ENCODE results near the gene DUOX1. TPM values are rescaled to one million over a fixed set of nuclear protein-coding genes. Genes with fewer than 3 reads are reported as not detected.
"Not testable (repeated sequence)": the region's sequence is repeated elsewhere in the genome, so short reads cannot be mapped to it uniquely, and the experiment has no call there.

DUOX1 gene
- total and polyA plus RNA-seq, 2 donors: 7.1 to 10.3 TPM

DNA sequence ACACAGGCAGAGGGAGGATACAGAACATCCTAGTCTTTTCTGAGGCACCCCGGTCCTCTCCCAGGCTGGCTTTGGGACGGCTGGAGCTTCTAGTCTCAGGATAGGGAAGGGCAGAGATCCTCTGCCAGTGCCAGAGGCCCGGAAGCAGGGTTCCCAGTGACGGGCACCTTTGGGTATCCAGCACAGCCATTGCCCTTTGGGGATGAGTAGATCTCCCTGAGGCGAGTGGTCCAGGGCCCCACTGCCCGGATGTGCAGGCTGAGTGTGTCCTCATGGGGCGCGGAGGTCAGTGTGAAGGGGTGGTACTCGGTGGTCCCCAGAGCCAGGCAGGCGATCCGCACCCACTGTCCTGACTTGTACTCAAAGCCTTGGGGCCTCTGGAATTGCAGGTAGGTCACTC is 34.1 kb upstream of the DUOX1 start:
- no peak overlapping the region for H3K4me3 ChIP-seq (ENCODE audit: low read depth, low read length)
- WGBS: 95% methylated on average over 11 of the region's 11 CpGs
- no peak overlapping the region for H3K27ac ChIP-seq (ENCODE audit: low read depth)
- no peak for DNase-seq (ENCODE audit: extremely low spot score)
- H3K4me1 ChIP-seq (ENCODE audit: insufficient read depth): no peaks in the 10 kb centered on the region
- H3K36me3 ChIP-seq (ENCODE audit: insufficient read depth): no peaks in the 10 kb centered on the region

DNA sequence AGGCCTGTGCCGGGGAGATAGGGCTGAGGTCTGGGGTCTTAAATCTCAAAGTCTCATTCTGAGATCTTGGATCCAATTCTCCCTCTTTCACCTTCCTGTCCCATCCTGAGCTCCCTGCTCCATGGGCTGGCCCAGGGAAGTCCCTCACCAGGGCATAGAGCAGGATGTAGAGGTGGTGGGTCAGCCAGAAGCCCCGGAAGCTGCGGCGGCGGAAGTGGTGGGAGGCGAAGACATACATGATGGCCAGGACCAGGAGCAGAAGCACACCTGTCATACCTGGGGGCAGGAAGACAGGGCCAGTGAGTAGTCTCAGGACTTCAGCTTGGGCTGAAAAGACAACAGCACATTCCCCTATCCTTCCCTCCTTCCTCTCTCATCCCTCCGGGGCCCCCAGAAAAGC is 32.3 kb upstream of the DUOX1 start:
- DNase-seq (ENCODE audit: extremely low spot score): no peak
- WGBS: 92% methylated on average over 7 of the region's 7 CpGs
- Histone ChIP-seq H3K4me1 (ENCODE audit: insufficient read depth) (no peaks in the 10 kb centered on the region), H3K27ac (ENCODE audit: low read depth) (no peak overlapping the region), H3K4me3 (ENCODE audit: low read depth, low read length) (no peak overlapping the region), H3K36me3 (ENCODE audit: insufficient read depth) (no peaks in the 10 kb centered on the region)

DNA sequence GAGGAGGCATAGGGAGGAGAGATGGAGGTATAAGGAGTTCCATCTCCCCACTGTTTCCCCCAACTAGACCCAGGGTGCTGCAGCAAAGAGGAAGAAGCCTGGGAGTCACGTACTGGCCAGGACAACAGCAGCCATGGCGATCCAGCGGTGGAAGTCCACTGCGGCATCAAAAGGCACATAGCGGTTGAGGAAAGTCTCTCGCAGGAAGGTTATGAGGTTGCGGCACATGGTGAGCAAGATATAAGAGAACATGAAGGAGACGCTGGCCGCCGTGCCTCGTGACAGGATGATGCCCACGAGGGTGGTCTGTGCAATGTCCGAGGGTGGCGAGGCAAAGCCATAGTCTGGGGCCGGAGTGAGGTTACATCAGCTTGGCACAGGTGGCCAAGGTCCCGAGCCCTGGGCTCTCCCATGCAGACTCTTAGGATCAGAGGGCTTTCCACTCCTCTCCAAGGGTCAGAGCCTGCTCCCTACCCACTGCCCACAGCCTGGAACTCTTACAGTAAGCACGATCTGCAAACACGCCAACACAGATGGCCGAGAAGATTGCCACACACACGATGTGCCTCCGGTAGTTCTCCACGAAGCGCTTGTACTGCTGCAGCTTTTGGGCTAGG is 30.1 kb upstream of the DUOX1 start:
- no peak overlapping the region for H3K4me3 ChIP-seq (ENCODE audit: low read depth, low read length)
- no peaks in the 10 kb centered on the region for H3K4me1 ChIP-seq (ENCODE audit: insufficient read depth)
- no peaks in the 10 kb centered on the region for H3K36me3 ChIP-seq (ENCODE audit: insufficient read depth)
- H3K27ac ChIP-seq (ENCODE audit: low read depth): no peak overlapping the region
- DNase-seq (ENCODE audit: extremely low spot score): no peak
- 87% methylated on average over 23 of the region's 23 CpGs for WGBS

DNA sequence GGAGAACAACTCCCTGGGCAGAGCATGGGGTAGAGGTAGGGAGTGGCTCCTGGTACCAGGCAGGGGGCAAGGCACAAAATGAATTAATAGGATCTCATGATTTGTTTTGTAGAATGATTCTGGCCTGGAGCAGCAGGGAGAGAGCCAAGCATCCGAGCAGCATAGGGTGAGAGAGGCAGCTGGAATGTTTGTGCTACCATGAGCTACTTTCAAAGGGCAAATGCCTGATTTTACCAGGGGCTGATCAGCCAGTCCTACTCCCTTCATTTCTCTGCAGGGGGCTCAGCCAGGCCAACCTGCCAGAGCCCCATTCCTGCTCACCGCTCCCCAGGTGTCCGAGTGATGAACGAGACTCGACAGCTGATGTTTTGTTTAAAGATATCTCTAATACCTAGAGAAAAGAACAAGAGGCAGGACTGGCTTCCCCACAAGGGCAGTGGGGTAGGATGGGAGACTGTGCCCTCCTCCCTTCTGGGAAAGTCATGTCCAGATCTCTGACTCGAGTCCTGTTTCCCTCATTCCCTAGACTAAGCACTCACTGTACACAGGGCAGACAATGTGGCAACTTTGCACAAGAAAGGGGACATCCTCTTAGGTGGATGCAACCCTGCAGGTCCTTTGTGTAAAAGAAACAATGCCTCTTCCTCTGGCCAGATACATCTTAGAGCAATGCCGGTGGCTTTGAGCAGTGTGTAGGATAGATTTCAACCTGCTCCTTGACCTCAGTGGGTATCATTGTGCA is 28.7 kb upstream of the DUOX1 start:
- Histone ChIP-seq H3K4me1 (ENCODE audit: insufficient read depth) (no peaks in the 10 kb centered on the region), H3K4me3 (ENCODE audit: low read depth, low read length) (no peak overlapping the region), H3K27ac (ENCODE audit: low read depth) (no peak overlapping the region), H3K36me3 (ENCODE audit: insufficient read depth) (no peaks in the 10 kb centered on the region)
- 51% methylated on average over 7 of the region's 7 CpGs for WGBS
- no peak for DNase-seq (ENCODE audit: extremely low spot score)

DNA sequence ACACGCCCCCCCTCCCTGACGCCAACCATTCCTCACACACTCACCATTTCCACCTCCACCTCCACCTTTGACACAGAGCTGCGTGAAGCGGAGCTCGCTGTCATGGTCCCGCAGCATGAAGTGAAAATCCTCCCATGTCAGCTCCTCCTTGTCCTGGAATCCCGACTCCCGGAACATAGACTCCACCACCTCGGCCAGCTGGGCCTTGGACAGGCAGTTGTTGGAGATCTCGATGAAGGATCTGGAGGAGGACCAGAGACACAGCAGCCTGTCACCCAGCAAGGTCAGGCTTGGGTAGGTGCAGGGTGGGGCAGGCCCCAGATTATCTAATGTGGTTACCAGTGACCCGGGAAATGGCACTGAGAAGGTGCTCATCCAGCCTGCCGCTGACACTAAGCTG is 28.0 kb upstream of the DUOX1 start:
- no peak for DNase-seq (ENCODE audit: extremely low spot score)
- no peak overlapping the region for H3K27ac ChIP-seq (ENCODE audit: low read depth)
- WGBS: 90% methylated on average over 12 of the region's 12 CpGs
- H3K4me3 ChIP-seq (ENCODE audit: low read depth, low read length): no peak overlapping the region
- no peaks in the 10 kb centered on the region for H3K36me3 ChIP-seq (ENCODE audit: insufficient read depth)
- no peaks in the 10 kb centered on the region for H3K4me1 ChIP-seq (ENCODE audit: insufficient read depth)

DNA sequence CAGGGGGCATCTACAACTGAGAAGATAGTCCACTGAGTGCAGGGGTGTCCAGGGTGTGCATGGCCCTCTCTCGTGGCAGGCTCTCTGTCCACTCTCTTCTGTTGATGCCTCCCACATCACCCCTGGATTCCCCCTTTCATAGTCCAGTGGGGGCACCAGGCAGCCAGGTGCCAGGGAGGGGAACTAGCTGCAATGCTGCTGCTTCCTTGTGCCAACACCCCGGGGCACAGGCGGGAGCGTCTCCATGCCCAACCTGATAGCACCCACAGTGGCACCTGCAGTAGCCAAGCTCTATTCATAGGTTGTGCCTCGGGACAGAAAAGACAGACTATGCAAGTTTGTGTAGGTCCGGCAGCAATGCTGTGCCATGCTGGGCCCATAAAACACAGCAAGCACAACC is 27.6 kb upstream of the DUOX1 start:
- no peaks in the 10 kb centered on the region for H3K36me3 ChIP-seq (ENCODE audit: insufficient read depth)
- no peak overlapping the region for H3K4me3 ChIP-seq (ENCODE audit: low read depth, low read length)
- WGBS: 92% methylated on average over 6 of the region's 6 CpGs
- H3K27ac ChIP-seq (ENCODE audit: low read depth): no peak overlapping the region
- no peak for DNase-seq (ENCODE audit: extremely low spot score)
- no peaks in the 10 kb centered on the region for H3K4me1 ChIP-seq (ENCODE audit: insufficient read depth)

DNA sequence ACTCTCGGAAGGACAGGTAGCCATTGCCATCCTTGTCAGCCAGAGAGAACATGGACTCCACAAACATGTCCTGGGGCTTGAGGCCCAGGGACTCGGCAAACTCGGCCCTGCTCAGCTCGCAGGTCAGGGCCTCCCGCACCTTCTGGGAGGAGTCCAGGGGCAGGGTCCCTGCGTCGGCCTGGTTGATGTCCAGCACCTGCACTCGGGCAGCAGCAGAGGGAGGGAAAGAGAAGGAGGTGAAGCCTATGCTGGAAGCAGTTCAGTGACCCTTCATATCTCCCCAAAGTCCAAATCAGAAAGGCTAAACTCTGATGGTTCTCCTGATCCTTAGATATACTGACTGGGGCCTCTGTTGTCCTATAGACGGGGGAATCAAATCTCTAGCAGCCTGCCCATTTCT is 25.6 kb upstream of the DUOX1 start:
- H3K4me3 ChIP-seq (ENCODE audit: low read depth, low read length); H3K4me1 ChIP-seq (ENCODE audit: insufficient read depth); H3K36me3 ChIP-seq (ENCODE audit: insufficient read depth); H3K27ac ChIP-seq (ENCODE audit: low read depth); DNase-seq (ENCODE audit: extremely low spot score): not testable (repeated sequence)
- WGBS: 91% methylated on average over 9 of the region's 9 CpGs

DNA sequence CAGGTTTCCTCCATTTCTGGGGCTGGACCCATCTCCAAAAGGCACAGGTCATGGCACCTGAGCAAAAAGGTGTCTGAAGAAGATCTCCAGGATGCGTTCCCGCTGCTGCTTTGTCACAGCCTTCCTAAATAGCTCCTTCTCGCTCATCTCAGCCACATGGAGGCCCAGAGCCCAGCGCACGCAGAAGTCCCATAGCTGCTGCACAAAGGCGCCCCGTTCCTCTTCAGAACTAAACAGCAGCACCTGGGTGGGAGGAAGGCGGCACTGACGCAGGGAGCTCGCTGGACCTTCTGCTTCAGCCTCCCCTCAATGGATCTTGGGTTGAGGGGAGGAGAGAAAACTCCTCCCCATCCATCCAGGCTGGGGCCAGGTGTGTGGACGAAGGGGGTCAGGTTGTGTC is 24.2 kb upstream of the DUOX1 start:
- no peak for DNase-seq (ENCODE audit: extremely low spot score)
- H3K36me3 ChIP-seq (ENCODE audit: insufficient read depth): no peaks in the 10 kb centered on the region
- H3K27ac ChIP-seq (ENCODE audit: low read depth): no peak overlapping the region
- H3K4me3 ChIP-seq (ENCODE audit: low read depth, low read length): no peak overlapping the region
- 93% methylated on average over 11 of the region's 11 CpGs for WGBS
- H3K4me1 ChIP-seq (ENCODE audit: insufficient read depth): no peaks in the 10 kb centered on the region

DNA sequence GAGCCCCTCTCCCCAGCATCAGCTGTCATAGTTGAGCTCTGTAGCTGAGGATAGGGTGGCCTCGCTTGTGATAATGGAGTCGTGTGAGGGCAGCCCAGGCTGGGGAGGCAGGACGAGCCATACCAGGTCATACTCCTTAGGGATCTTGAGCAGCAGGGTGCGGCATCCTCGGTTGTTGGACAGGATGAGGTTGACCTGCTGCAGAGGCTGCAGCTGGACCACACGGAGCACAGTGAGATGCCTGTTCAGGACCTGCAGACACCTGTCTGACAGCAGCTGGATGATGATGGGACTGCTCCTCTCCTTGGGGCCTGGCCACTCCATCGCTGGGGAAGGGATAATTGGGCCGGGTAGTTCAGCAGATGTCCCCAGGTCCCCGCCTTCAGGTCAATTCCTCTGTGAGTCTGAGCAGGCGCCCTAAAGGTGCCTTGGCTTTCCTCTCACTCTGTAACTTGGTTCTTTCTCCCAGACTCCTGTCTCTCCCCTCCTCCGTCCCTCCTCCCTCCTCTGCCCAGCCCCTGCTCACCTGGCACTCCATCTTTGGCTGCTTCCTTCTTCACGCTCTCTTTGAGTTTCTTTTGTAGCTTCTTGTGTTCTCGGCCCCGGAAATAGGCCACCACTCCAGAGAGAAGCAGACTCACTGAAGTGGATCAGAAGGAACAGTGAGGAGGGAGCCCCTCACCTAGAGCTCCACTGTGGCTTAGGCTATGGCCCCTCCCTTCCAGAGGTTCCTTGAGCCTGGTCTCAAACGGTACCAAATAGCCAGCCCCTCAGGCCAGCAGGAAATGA is 23.6 kb upstream of the DUOX1 start:
- Histone ChIP-seq H3K4me3 (ENCODE audit: low read depth, low read length) (no peak overlapping the region), H3K4me1 (ENCODE audit: insufficient read depth) (no peaks in the 10 kb centered on the region), H3K27ac (ENCODE audit: low read depth) (no peak overlapping the region), H3K36me3 (ENCODE audit: insufficient read depth) (no peaks in the 10 kb centered on the region)
- WGBS: 77% methylated on average over 15 of the region's 15 CpGs
- DNase-seq (ENCODE audit: extremely low spot score): no peak

DNA sequence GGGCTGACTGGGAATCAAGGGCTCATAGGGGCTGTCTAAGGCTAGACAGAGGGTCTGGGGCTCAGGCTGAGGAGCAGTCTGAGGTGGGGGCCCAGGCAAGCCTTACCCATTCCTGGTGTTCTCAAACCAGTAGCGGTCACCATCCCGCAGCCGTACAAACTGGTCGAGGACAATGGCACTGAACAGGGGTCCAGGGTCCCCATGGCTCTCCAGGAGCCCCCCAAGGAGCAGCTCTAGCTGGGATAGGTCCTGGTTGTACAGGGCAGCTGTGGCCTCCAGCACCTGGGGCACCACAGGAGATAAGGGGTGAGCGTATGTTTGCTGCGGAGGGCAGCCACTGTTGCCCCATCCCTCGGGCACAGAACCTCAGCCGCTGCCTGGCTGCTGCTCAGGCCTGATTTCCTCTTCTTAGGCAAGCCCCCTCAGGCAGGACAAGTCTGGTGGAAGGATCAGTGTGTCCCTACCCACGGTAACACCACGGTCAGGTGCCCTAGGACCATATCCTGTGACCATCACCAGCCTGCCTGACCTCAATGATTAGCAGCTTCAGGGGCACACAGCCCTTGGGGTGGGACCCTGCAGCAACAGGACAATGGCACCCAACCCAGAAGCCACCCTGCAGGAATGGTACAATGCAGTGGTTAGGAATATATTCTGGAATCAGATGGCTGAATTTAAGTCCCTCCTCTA is 21.7 kb upstream of the DUOX1 start:
- Histone ChIP-seq H3K4me1 (ENCODE audit: insufficient read depth) (no peaks in the 10 kb centered on the region), H3K4me3 (ENCODE audit: low read depth, low read length) (no peak overlapping the region), H3K27ac (ENCODE audit: low read depth) (no peak overlapping the region), H3K36me3 (ENCODE audit: insufficient read depth) (no peaks in the 10 kb centered on the region)
- DNase-seq (ENCODE audit: extremely low spot score): no peak
- 91% methylated on average over 10 of the region's 10 CpGs for WGBS

DNA sequence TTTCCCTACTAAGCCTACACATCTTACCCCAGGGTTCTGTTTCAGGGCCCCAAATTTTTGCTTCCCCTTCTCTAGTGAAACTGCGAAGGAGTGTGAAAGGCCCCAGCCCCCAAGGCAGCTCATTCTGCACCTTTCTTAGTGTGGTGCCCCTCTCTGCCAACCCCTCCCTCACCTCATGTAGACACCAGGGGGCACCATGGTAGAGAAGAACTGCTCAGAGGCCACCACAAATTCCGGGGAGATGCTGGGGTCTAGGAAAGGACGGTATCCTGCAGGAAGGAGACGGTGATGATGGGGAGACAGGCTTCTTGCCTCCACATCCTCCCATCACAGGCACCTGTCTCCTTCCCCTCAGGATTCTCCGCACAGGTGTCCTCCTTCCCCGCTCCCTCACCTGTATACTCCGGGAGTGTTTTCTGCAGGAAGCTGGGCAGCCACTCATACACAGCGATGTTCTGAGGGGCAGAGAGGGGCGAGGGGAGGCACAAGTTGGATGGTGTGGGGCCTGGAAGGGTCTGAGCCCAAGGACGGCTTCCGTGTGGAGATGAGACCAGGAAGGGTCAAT is 19.5 kb upstream of the DUOX1 start:
- Histone ChIP-seq H3K4me1 (ENCODE audit: insufficient read depth) (no peaks in the 10 kb centered on the region), H3K36me3 (ENCODE audit: insufficient read depth) (no peaks in the 10 kb centered on the region), H3K27ac (ENCODE audit: low read depth) (no peak overlapping the region), H3K4me3 (ENCODE audit: low read depth, low read length) (no peak overlapping the region)
- 45% methylated on average over 11 of the region's 11 CpGs for WGBS
- no peak for DNase-seq (ENCODE audit: extremely low spot score)

DNA sequence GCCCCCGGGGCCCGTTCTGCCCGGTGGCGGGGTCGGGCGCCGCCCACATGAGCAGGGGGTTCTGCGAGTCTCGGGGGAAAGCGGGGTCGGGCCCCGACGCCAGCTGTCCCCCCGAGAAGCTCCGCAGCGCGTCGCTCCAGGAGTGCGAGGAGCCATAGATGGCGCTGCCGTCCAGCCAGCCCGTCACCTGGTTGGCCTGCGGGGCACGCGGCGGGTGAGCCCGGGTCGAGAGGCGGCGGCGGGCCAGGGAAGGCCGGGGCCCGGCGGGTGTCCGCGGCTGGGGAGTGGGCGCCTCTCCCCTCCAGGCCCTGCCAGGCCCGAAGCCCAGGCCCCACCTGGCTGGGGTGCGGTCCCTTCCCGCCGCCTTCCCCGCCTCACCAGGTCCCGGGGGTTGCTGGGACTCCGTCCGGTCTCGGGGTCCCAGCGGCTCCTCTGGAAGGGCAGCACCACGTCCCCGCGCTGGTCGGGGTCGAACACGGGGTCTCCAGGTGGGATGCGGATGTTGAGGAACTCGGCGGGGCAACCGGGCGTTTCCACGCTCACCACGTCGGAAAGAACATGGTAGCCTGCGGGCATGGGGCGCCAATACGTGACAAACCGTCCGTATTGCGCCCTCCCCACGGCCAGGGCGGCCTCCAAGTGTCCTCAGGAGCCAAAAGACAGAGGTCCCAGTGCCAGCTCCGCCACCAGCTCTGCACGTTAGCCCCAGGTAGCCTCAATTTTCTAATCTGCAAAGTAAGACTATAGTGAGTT is 18.2 kb upstream of the DUOX1 start:
- 4% methylated on average over 69 of the region's 71 CpGs for WGBS
- no peak overlapping the region for H3K27ac ChIP-seq (ENCODE audit: low read depth)
- no peak for DNase-seq (ENCODE audit: extremely low spot score)
- H3K36me3 ChIP-seq (ENCODE audit: insufficient read depth): no peaks in the 10 kb centered on the region
- no peaks in the 10 kb centered on the region for H3K4me1 ChIP-seq (ENCODE audit: insufficient read depth)
- H3K4me3 ChIP-seq (ENCODE audit: low read depth, low read length): no peak overlapping the region

DNA sequence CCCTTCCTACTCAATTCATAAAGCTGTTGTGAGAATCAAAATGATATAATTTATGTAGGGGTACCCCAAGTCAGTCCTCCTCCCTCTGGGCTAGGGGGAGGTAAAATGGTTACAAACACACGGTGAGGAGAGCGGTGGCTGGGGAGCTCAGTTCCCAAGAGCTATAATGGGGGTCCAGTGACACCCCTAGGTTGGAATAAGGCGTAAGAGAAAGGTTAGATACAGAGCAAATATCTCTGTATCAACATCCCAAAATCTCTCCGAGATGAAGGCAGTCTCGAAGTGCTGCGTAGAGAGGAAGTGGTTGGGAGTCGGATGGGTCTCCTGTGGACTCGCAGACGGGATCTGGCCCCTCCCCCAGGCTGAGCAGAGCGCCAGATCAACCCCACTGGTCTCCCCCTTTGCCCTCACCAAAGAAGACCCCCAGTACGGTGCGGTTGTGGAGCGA is 17.6 kb upstream of the DUOX1 start:
- Histone ChIP-seq H3K4me1 (ENCODE audit: insufficient read depth) (no peaks in the 10 kb centered on the region), H3K36me3 (ENCODE audit: insufficient read depth) (no peaks in the 10 kb centered on the region), H3K27ac (ENCODE audit: low read depth) (no peak overlapping the region), H3K4me3 (ENCODE audit: low read depth, low read length) (peak overlapping the region; percentile 20)
- DNase-seq (ENCODE audit: extremely low spot score): no peak
- 3% methylated on average over 13 of the region's 13 CpGs for WGBS

All from urinary bladder (tissue), 4 donors.